H7 (cell line): Measurements from ENCODE around the gene ZFYVE16. TPM values are rescaled to one million over a fixed set of nuclear protein-coding genes. Genes with fewer than 3 reads are reported as not detected.
"Not testable (repeated sequence)": the region's sequence is repeated elsewhere in the genome, so short reads cannot be mapped to it uniquely, and the experiment has no call there.

Experiments
- DNase-seq: peaks from one replicate; pipeline ENCODE4 v3.0.0; 2012
- H3K27me3 ChIP-seq: 2 replicates; pipeline ENCODE4 v1.6.0; 2011; ENCODE audit warnings: mild to moderate bottlenecking, low read length; ENCODE audit not compliant: control insufficient read depth, insufficient read depth
- H3K36me3 ChIP-seq: replicated peaks from 2 replicates; pipeline ENCODE4 v1.5.1; 2011; ENCODE audit warnings: low read length; ENCODE audit not compliant: control insufficient read depth, insufficient read depth
- H3K4me3 ChIP-seq: 2 replicates; pipeline ENCODE4 v1.5.1; 2011; ENCODE audit warnings: low read depth, mild to moderate bottlenecking, control low read depth, low read length, moderate library complexity; ENCODE audit not compliant: insufficient read depth
- total RNA-seq: library from RNA; depleted of rRNA; stranded (reverse); fragments of >200 nt; shearing (Covaris generic); gene quantifications from 2 replicates; pipeline ENCODE4 v1.2.3, GENCODE V29; 2014; rRNA removed

Gene ZFYVE16
- total RNA-seq, 1 experiment from 2014 or later, result 11.7 TPM

- no peak for DNase-seq
- Histone ChIP-seq H3K4me3 (no peak overlapping the region), H3K36me3 (no peaks in the 10 kb centered on the region), H3K27me3 (no peaks in the 10 kb centered on the region)
Measured at GRCh38 chr5:80491296-80491695, 83.4 kb downstream of the ZFYVE16 start.

DNA sequence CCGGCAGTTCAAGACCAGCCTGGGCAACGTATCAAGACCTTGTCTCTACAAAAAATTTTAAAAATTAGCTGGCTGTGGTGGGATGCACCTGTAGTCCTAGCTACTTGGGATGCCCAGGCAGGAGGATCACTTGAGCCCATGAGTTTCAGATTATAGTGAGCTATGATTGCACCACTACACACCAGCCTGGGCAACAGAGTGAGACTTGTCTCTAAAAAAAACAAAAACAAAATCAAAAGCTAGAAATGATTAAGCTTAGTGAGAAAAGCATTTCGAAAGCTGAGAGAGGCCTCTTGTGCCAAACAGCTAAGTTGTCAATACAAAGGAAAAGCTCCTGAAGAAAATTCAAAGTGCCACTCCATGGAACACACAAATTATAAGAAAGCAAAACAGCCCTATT, 84.9 kb downstream of the ZFYVE16 start:
- Histone ChIP-seq H3K27me3 (no peaks in the 10 kb centered on the region), H3K4me3 (no peak overlapping the region)
- no peak for DNase-seq

GRCh38 chr5:80493443-80493842, 85.6 kb downstream of the ZFYVE16 start:
- not testable (repeated sequence) for H3K36me3 ChIP-seq, H3K4me3 ChIP-seq, DNase-seq, H3K27me3 ChIP-seq

More for the DNA sequence above, 84.9 kb downstream of the ZFYVE16 start:
- no peaks in the 10 kb centered on the region for H3K36me3 ChIP-seq

- Histone ChIP-seq H3K27me3 (no peaks in the 10 kb centered on the region), H3K4me3 (no peak overlapping the region), H3K36me3 (no peaks in the 10 kb centered on the region)
- no peak for DNase-seq
Measured at GRCh38 chr5:80495891-80496290, 88.0 kb downstream of the ZFYVE16 start.

GRCh38 chr5:80502800-80503199, 94.9 kb downstream of the ZFYVE16 start:
- Histone ChIP-seq H3K36me3 (no peaks in the 10 kb centered on the region), H3K27me3 (no peaks in the 10 kb centered on the region), H3K4me3 (no peak overlapping the region)
- no peak for DNase-seq

DNA sequence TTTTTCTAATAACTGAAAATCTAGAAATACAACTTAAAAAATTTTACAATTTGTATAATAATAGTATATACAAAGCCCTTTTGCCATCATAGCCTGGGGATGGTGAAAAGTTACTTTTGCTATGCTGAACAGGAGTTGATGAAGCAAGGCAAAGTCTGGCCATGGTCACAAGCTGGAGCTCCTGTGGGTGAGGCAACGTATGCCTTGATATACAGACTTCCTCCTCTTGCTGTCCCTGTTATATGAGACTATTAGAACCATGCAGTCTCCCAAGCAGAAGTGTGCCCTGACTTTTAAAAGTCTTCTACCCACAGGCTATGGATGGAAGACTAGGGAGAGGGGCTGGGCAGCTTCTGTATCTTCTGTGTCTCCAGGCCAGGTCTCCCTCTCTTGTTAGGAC, 95.8 kb downstream of the ZFYVE16 start:
- Histone ChIP-seq H3K4me3 (no peak overlapping the region), H3K27me3 (no peaks in the 10 kb centered on the region), H3K36me3 (no peaks in the 10 kb centered on the region)
- no peak for DNase-seq

DNA sequence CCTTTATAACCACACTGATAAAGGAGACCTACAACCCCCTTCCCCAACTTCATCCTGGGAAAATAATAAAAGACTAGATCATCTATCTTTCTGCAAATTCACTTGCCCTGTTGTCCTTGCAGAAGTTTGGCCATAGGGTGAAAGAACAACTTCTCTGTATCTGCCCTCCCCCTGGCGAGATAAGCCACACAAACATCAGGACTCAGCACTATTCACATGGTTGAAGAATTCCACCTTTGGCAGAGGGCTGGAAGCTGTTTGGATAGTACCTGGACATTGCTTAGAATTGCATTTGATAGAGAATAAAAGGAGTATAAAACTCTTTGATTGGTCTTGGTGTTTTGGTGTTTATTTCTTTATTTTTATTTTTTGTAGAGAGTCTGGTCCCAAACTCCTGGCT, 97.0 kb downstream of the ZFYVE16 start:
- no peak for DNase-seq
- Histone ChIP-seq H3K4me3 (no peak overlapping the region), H3K27me3 (no peaks in the 10 kb centered on the region), H3K36me3 (no peaks in the 10 kb centered on the region)

DNA sequence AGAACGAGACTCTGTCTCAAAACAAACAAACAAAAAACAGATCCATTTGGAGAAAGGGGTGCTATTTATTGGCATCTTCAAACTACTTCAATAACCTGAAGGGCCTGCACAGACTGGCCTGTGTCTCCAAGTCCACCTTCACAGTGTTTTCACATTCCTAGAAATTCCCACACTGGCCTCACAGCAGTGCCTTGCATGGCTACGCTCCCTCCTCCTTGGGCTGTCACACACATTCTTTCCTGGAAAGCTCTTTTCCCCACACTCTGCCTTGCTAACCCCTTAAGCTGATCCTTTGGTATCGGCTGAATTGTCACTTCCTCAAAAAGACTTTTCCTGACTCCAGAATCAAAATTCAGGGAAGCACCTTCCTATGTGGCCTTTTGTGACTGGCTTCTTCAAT, 99.8 kb downstream of the ZFYVE16 start:
- no peaks in the 10 kb centered on the region for H3K36me3 ChIP-seq
- no peaks in the 10 kb centered on the region for H3K27me3 ChIP-seq
- H3K4me3 ChIP-seq, result no peak overlapping the region
- no peak for DNase-seq

DNA sequence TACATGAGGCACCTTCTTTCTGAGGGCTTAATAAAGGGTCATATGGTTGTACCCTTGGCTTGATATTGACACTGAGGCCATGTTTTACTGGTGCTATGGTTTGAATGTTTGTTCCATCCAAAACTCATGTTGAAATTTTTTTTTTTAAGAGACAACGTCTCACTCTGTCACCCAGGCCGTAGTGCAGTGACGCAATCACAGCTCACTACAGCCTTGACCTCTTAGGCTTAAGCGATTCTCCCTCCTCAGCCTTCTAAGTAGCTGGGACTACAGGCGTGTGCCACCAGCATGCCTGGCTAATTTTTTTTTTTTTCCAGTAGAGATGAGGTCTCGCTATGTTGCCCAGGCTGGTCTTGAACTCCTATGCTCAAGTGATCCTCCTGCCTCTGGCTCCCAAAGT, 101.0 kb downstream of the ZFYVE16 start:
- no peak for DNase-seq
- no peaks in the 10 kb centered on the region for H3K27me3 ChIP-seq

DNA sequence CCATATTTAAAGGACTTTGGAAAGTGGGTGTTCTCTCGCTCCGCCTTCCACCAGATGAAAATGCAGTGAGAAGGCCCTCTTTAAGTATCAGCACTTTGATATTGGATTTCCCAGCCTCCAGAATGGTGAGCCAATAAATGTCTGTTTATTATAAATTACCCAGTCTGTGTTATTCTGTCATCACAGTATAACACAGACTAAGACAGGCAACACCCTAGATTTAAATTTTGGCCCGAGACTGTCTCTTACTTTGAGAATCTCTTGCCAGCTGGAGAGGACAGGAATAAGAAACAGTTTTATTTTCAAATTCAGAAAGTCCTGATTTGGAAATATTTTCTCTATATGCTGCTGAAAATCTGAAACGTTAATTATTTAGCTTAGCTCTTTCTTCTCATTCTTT, 101.5 kb downstream of the ZFYVE16 start:
- Histone ChIP-seq H3K27me3 (no peaks in the 10 kb centered on the region), H3K36me3 (no peaks in the 10 kb centered on the region), H3K4me3 (no peak overlapping the region)
- no peak for DNase-seq

More for the DNA sequence above, 101.0 kb downstream of the ZFYVE16 start:
- Histone ChIP-seq H3K36me3 (no peaks in the 10 kb centered on the region), H3K4me3 (no peak overlapping the region)

DNA sequence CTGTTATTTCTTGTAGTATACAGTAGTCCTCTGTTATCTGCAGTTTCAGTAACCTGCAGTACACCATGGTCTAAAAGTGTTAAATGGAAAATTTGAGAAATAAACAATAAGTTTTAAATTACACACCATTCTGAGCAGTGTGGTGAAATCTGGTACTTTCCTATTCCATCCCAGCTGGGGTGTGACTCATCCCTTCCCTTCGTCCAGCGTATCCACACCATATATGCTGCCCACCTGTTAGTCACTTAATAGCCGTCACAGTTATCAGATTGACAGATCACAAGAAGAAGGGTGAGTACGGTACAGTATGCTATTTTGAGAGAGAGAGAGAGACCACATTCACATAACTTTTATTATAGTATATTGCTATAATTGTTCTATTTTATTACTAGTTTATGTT, 109.0 kb downstream of the ZFYVE16 start:
- DNase-seq, result no peak

More for the DNA sequence above, 109.0 kb downstream of the ZFYVE16 start:
- H3K36me3 ChIP-seq, result no peaks in the 10 kb centered on the region
- no peak overlapping the region for H3K4me3 ChIP-seq
- H3K27me3 ChIP-seq, result no peaks in the 10 kb centered on the region

Other genes with a start within 250 kb of the ZFYVE16 start
- gene SERINC5, start 152.0 kb upstream of the ZFYVE16 start, total RNA-seq, result 40.7 and 62.7 TPM in 2 replicates
- gene SPZ1, start 88.1 kb upstream of the ZFYVE16 start, total RNA-seq, result not detected in 2 replicates
- gene FAM151B, start 80.0 kb downstream of the ZFYVE16 start, total RNA-seq, result not detected in 2 replicates
- gene ANKRD34B, start 162.2 kb downstream of the ZFYVE16 start, total RNA-seq, result 0.03 TPM in 1 of 2 replicates, not detected in the other
- 10.1 and 15.4 TPM in 2 replicates for gene MSH3, start 246.6 kb downstream of the ZFYVE16 start, total RNA-seq
- gene DHFR, start 246.9 kb downstream of the ZFYVE16 start, total RNA-seq, result 63.1 and 67.6 TPM in 2 replicates